HL-60/S4 (cell line): ENCODE results near the gene RAD51B.
"Not testable (repeated sequence)": the region's sequence is repeated elsewhere in the genome, so short reads cannot be mapped to it uniquely, and the experiment has no call there.

Source experiments
- in situ Hi-C: fragments of 300-500 bp; cut with MboI; formaldehyde crosslinking; loops from 2 replicates; pipeline ENCODE4 v1.14.3; 2022; ENCODE audit warnings: low sequenced_read_pairs

RAD51B gene

GRCh38 chr14:68762953-68763764, 943.6 kb downstream of the RAD51B start:
- in situ Hi-C loops, result no loop called here

DNA sequence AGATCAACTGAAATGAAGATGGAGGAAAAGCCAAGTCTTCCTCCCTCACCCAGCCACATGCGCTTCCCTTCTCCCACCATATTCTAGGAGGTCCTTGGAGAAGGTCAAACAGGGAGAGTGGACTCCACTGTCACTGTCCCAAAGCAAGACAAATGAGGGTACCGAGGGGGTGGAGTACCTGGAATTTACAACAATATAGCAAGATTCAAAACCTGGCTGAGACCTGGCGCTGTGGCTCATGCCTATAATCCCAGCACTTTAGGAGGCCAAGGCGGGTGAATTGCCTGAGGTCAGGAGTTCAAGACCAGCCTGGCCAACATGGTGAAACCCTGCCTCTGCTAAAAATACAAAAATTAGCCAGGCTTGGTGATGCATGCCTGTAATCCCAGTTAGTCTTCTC, 944.3 kb downstream of the RAD51B start:
- in situ Hi-C loops, result not testable (repeated sequence)

- in situ Hi-C loops, result no loop called here
These were observed 947.0 kb downstream of the RAD51B start for GRCh38 chr14:68766299-68767247.

DNA sequence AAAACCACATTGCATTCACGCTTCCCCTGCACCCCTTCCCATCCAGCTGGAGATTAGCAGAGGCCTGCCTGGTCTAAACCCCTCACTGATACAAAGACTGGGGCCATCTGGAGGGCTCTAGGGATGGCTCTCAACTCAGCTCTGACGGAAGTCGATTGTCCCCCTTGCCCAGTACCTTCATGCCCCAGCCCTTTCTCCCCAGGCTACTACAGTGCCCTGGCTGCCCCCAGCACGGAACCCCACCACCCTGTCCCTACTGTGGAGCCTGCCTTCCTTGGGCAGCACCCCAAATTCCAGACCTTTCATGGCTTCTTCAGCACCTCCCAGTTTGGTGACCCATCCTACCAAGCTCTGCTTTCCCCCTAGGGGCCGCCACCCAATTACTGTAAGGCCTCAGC, 947.7 kb downstream of the RAD51B start:
- in situ Hi-C loops, result no loop called here

GRCh38 chr14:68768316-68768715, 948.7 kb downstream of the RAD51B start:
- in situ Hi-C loops, result no loop called here

GRCh38 chr14:68770051-68770450, 950.5 kb downstream of the RAD51B start:
- in situ Hi-C loops, result no loop called here

DNA sequence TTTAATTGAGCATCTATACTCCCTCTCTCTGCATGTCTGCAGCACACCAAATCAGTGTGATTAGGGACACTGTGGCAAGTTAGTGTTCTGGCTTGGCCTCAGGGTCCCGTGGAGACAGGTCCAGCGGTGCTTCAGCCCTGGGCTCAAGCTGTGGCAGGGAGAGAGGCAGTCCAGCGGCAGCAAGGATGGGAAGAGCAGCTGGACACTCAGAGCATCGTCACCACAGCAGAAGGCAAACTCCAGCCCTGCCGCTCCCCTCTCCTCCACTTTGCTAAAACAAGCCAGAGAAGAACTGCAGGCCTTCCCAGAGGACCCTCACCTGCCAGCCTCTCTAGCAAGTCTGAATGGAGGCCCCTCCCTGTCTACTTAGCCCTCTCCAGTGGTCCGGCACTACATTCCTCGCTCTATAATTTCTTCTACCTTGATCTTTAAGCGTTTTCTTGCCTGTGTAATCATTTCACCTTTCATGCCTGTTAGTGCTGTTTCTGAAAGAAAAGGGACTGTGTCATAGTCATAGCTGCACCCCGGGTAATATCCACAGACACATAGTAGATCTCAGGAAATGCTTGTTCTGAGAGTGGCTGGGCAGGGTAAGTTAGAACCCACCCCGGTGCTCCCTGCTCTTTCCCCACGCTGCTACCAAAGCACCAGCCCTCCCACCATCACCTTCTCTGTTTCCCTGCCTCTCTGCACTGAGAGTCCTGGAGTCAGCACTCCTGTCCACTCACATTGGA, 951.1 kb downstream of the RAD51B start:
- in situ Hi-C loops, result no loop called here

GRCh38 chr14:68771631-68772030, 952.1 kb downstream of the RAD51B start:
- in situ Hi-C loops, result no loop called here

DNA sequence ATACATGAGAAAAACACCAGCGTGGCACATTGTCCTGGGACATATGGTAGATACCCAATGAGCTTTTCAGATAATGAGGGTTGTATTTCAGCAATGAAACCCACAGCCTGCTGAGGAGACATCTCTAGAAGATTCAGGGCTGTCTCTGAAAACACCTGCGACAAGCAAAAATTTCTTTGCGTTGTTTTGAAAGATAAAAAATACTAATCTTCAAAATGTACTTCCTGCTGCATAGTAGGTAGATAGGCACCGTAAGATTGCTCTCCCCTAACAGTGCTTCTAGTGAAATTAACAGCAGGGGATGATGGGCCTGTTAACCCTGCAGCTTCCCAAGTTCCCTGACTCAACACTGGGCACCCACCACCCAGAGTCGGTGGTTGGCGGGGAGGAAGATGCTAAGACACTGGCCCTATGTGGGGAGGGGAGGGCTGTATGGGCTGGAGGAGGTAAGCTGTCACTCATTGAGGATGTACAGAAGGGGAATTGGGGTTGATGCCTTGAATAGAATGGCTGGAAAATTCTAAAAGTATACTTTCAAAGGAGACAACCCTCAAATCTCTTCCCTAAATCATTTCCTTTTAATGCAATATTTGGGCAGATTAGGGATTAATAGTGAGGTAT, 953.3 kb downstream of the RAD51B start:
- in situ Hi-C loops, result no loop called here

GRCh38 chr14:68774771-68775613, 955.4 kb downstream of the RAD51B start:
- in situ Hi-C loops, result no loop called here

- in situ Hi-C loops, result no loop called here
These were observed 956.1 kb downstream of the RAD51B start for GRCh38 chr14:68775614-68776126.

DNA sequence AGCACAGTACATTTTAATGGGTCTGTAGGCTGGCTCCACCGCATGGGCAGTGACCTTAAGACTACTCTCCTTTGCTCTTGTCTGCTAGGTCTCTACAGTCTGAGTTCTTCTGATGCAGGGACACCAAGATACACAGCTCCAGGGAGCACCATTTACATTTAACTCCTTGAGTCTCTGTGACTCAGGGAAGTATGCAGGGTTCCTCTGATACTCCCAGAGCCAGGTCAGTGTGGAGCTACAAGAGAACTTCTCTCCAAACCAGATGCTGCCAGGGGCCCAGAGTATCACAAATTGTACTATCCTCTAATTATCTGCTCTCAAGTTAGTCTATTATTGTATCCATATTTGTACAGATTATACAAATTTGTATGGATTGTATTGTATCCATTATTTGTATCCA, 958.1 kb downstream of the RAD51B start:
- in situ Hi-C loops, result no loop called here
